Lower lobe of right lung (tissue), 2 donors: ENCODE data around the gene MGA. TPM values are rescaled to one million over a fixed set of nuclear protein-coding genes. Genes with fewer than 3 reads are reported as not detected.

Experiments used
- ATAC-seq, 2 donors: fragments of 200-7000 bp; cut with Tn5 transposase; one replicate each; pipeline ENCODE4 v1.9.1; 2020 to 2022; ENCODE audit warnings: mild to moderate bottlenecking in 2 of 2, moderate library complexity in 2 of 2
- DNase-seq: peaks from one replicate; pipeline ENCODE4 v3.0.0-alpha.2; 2020
- H3K27ac ChIP-seq: fragments of 200-600 bp; one replicate; pipeline ENCODE4 v1.8.0; 2022
- H3K27me3 ChIP-seq: fragments of 200-600 bp; one replicate; pipeline ENCODE4 v1.8.0; 2022; ENCODE audit warnings: low read depth
- H3K36me3 ChIP-seq: fragments of 200-600 bp; one replicate; pipeline ENCODE4 v1.8.0; 2022; ENCODE audit warnings: mild to moderate bottlenecking
- H3K4me1 ChIP-seq: fragments of 200-600 bp; one replicate; pipeline ENCODE4 v1.8.0; 2022
- H3K4me3 ChIP-seq: fragments of 200-600 bp; one replicate; pipeline ENCODE4 v1.8.0; 2022; ENCODE audit warnings: mild to moderate bottlenecking
- H3K9me3 ChIP-seq: fragments of 200-600 bp; one replicate; pipeline ENCODE4 v1.8.0; 2022
- CTCF ChIP-seq: fragments of 200-600 bp; IDR thresholded peaks from one replicate; pipeline ENCODE4 v1.8.0; 2022; ENCODE audit warnings: antibody characterized with exemption, mild to moderate bottlenecking
- intact Hi-C: fragments of 100-400 bp; cut with DNase I; formaldehyde crosslinking; loops from one replicate; pipeline ENCODE4 v1.11.0; 2022
- total RNA-seq: library from RNA; stranded (reverse); fragmentation: NEBNext Ultra II Directional; extraction: Animal tissue kit (Norgen Biotek cat#: 25700); gene quantifications from one replicate; pipeline ENCODE4 v1.2.1, GENCODE V29; 2021
- donor health status: DM: no; HTN: yes; CAD: no; lungs with severe emphysema.

The MGA gene
- total RNA-seq, 1 donor from 2014 or later, result 38.7 TPM

- H3K36me3 ChIP-seq, result no peaks in the 10 kb centered on the region
- DNase-seq (no peak), ATAC-seq (peak in 1 of 2 donors; percentile 39)
- H3K4me3 ChIP-seq, result no peak overlapping the region
- no peaks in the 10 kb centered on the region for H3K4me1 ChIP-seq
- H3K27me3 ChIP-seq, result no peaks in the 10 kb centered on the region
- H3K9me3 ChIP-seq, result no peaks in the 10 kb centered on the region
- TF ChIP-seq CTCF, result no peak
- intact Hi-C loops, result no loop called here
- H3K27ac ChIP-seq, result no peak overlapping the region
Observed at GRCh38 chr15:41634072-41634626, 26.1 kb upstream of the MGA start.

GRCh38 chr15:41637086-41637485 is 23.1 kb upstream of the MGA start:
- DNase-seq (no peak), ATAC-seq (no peak)
- no peak overlapping the region for H3K27ac ChIP-seq
- H3K4me3 ChIP-seq, result no peak overlapping the region
- no peaks in the 10 kb centered on the region for H3K27me3 ChIP-seq
- TF ChIP-seq CTCF, result no peak
- no peaks in the 10 kb centered on the region for H3K36me3 ChIP-seq
- H3K4me1 ChIP-seq, result no peaks in the 10 kb centered on the region
- intact Hi-C loops, result no loop called here
- H3K9me3 ChIP-seq, result no peaks in the 10 kb centered on the region

GRCh38 chr15:41640985-41641384 is 19.2 kb upstream of the MGA start:
- Histone ChIP-seq H3K4me1 (no peaks in the 10 kb centered on the region), H3K9me3 (no peaks in the 10 kb centered on the region), H3K36me3 (no peaks in the 10 kb centered on the region), H3K4me3 (no peak overlapping the region), H3K27me3 (no peaks in the 10 kb centered on the region), H3K27ac (no peak overlapping the region)
- no peak for TF ChIP-seq CTCF
- intact Hi-C loops, result no loop called here
- no peak for DNase-seq
- no peak for ATAC-seq

GRCh38 chr15:41647262-41647661 is 12.9 kb upstream of the MGA start:
- ATAC-seq (peak; percentile 36 to 49), DNase-seq (no peak)
- Histone ChIP-seq H3K9me3 (no peaks in the 10 kb centered on the region), H3K27me3 (no peaks in the 10 kb centered on the region), H3K36me3 (no peaks in the 10 kb centered on the region), H3K4me3 (no peak overlapping the region), H3K4me1 (peaks cover 5% of the 10 kb centered on the region), H3K27ac (no peak overlapping the region)
- TF ChIP-seq CTCF, result no peak
- intact Hi-C loops, result no loop called here

- no peak overlapping the region for H3K27ac ChIP-seq
- H3K36me3 ChIP-seq, result no peaks in the 10 kb centered on the region
- peaks cover 5% of the 10 kb centered on the region for H3K4me1 ChIP-seq
- intact Hi-C loops, result no loop called here
- H3K27me3 ChIP-seq, result no peaks in the 10 kb centered on the region
- ATAC-seq (no peak), DNase-seq (no peak)
- no peaks in the 10 kb centered on the region for H3K9me3 ChIP-seq
- H3K4me3 ChIP-seq, result no peak overlapping the region
- no peak for TF ChIP-seq CTCF
Observed at GRCh38 chr15:41648097-41648496, 12.1 kb upstream of the MGA start.

- Histone ChIP-seq H3K27me3 (no peaks in the 10 kb centered on the region), H3K9me3 (no peaks in the 10 kb centered on the region), H3K4me1 (peaks cover 5% of the 10 kb centered on the region), H3K27ac (no peak overlapping the region), H3K36me3 (no peaks in the 10 kb centered on the region), H3K4me3 (no peak overlapping the region)
- DNase-seq (no peak), ATAC-seq (no peak)
- intact Hi-C loops, result no loop called here
- TF ChIP-seq CTCF, result no peak
Observed at GRCh38 chr15:41648770-41649169, 11.4 kb upstream of the MGA start.
